ENCODE measurements around the gene PSTPIP1. TPM values are rescaled to one million over a fixed set of nuclear protein-coding genes. Genes with fewer than 3 reads are reported as not detected.
A peak's percentile ranks its signal among the peaks of the same experiment; 100 is the strongest.

PSTPIP1 gene
- total RNA-seq, 1 experiment from 2014 or later, result 1.5 TPM

DNA sequence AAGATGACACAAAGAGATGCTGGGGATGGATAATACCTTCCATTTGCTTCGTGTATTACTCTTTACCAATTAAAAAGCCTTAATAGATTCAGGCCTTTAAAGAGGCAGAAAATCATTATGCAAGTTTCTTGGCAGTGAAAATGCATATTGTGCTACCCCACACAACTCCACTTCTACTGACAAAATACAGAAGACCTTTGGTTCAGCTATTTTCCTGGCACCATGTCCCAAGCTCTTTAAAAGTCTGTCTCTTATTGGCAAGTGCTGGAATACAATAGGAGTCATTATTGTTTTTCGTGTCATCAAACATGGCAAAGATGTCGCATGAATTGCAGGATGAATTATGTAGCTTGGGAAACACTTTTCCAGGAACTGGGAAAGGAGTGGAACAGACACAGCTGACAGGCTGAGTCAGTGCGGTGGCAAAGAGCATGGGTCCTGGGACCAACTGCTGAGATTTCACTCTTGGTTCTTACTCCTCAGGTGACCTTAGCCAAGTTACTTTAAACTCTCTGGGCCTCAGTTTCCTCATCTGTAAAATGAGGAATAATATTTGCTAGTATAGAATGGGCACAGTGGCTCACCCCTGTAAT lies 81.5 kb downstream of the PSTPIP1 start (continued):
- TF ChIP-seq, protein P1, sequence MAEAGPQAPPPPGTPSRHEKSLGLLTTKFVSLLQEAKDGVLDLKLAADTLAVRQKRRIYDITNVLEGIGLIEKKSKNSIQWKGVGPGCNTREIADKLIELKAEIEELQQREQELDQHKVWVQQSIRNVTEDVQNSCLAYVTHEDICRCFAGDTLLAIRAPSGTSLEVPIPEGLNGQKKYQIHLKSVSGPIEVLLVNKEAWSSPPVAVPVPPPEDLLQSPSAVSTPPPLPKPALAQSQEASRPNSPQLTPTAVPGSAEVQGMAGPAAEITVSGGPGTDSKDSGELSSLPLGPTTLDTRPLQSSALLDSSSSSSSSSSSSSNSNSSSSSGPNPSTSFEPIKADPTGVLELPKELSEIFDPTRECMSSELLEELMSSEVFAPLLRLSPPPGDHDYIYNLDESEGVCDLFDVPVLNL (CRISPR knock-in tag; IDR thresholded peaks at IDR 0.05; ENCODE audit: borderline replicate concordance, low read depth), result no peak

DNA sequence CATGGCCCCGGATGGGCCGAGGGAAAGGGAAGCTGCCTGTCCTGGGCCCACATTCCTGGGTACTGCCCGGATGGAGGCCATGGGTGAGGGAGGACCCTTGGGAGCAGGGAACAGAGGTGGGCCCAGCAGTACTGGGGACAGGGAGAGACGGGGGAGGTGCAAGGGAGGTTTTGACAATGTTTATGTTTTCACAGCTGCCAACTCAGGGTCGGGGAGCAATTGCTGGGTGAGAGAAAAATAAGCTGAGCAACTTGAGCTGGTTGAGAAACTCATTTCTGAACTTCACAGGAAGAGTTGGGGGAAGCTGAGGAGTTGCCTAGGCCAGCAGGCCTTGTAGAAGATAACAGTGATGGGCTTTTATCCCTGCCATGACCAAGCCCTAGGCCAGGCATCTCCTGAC lies 87.0 kb downstream of the PSTPIP1 start:
- H3K4me1 Mint-ChIP-seq, result peaks cover 9% of the 10 kb centered on the region
- TF ChIP-seq EMX1 (CRISPR knock-in tag; IDR thresholded peaks at IDR 0.05) (no peak), NR3C1 (CRISPR knock-in tag; conservative IDR thresholded peaks at IDR 0.05; ENCODE audit: low read depth) (no peak), TEAD4 (CRISPR knock-in tag; IDR thresholded peaks at IDR 0.05) (no peak), ZNF416 (CRISPR knock-in tag; IDR thresholded peaks at IDR 0.05) (no peak), MXD4 (CRISPR knock-in tag; IDR thresholded peaks at IDR 0.05; ENCODE audit: borderline replicate concordance) (no peak), CREM (CRISPR knock-in tag; IDR thresholded peaks at IDR 0.05) (no peak), ZNF396 (CRISPR knock-in tag; IDR thresholded peaks at IDR 0.05; ENCODE audit: borderline replicate concordance) (no peak), ZBTB21 (CRISPR knock-in tag; IDR thresholded peaks at IDR 0.05; ENCODE audit: borderline replicate concordance) (no peak)
- TF ChIP-seq, protein P2, sequence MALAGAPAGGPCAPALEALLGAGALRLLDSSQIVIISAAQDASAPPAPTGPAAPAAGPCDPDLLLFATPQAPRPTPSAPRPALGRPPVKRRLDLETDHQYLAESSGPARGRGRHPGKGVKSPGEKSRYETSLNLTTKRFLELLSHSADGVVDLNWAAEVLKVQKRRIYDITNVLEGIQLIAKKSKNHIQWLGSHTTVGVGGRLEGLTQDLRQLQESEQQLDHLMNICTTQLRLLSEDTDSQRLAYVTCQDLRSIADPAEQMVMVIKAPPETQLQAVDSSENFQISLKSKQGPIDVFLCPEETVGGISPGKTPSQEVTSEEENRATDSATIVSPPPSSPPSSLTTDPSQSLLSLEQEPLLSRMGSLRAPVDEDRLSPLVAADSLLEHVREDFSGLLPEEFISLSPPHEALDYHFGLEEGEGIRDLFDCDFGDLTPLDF (CRISPR knock-in tag; IDR thresholded peaks at IDR 0.05), result no peak
- TF ChIP-seq, protein P3, sequence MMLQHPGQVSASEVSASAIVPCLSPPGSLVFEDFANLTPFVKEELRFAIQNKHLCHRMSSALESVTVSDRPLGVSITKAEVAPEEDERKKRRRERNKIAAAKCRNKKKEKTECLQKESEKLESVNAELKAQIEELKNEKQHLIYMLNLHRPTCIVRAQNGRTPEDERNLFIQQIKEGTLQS (CRISPR knock-in tag; conservative IDR thresholded peaks at IDR 0.05), result no peak
- TF ChIP-seq, protein P4, sequence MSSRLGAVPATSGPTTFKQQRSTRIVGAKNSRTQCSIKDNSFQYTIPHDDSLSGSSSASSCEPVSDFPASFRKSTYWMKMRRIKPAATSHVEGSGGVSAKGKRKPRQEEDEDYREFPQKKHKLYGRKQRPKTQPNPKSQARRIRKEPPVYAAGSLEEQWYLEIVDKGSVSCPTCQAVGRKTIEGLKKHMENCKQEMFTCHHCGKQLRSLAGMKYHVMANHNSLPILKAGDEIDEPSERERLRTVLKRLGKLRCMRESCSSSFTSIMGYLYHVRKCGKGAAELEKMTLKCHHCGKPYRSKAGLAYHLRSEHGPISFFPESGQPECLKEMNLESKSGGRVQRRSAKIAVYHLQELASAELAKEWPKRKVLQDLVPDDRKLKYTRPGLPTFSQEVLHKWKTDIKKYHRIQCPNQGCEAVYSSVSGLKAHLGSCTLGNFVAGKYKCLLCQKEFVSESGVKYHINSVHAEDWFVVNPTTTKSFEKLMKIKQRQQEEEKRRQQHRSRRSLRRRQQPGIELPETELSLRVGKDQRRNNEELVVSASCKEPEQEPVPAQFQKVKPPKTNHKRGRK (CRISPR knock-in tag; IDR thresholded peaks at IDR 0.05; ENCODE audit: borderline replicate concordance), result no peak
- TF ChIP-seq, protein P5, sequence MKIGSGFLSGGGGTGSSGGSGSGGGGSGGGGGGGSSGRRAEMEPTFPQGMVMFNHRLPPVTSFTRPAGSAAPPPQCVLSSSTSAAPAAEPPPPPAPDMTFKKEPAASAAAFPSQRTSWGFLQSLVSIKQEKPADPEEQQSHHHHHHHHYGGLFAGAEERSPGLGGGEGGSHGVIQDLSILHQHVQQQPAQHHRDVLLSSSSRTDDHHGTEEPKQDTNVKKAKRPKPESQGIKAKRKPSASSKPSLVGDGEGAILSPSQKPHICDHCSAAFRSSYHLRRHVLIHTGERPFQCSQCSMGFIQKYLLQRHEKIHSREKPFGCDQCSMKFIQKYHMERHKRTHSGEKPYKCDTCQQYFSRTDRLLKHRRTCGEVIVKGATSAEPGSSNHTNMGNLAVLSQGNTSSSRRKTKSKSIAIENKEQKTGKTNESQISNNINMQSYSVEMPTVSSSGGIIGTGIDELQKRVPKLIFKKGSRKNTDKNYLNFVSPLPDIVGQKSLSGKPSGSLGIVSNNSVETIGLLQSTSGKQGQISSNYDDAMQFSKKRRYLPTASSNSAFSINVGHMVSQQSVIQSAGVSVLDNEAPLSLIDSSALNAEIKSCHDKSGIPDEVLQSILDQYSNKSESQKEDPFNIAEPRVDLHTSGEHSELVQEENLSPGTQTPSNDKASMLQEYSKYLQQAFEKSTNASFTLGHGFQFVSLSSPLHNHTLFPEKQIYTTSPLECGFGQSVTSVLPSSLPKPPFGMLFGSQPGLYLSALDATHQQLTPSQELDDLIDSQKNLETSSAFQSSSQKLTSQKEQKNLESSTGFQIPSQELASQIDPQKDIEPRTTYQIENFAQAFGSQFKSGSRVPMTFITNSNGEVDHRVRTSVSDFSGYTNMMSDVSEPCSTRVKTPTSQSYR (CRISPR knock-in tag; IDR thresholded peaks at IDR 0.05), result no peak
- DNase-seq (ENCODE audit: low spot score) (no peak), ATAC-seq (no peak)
- H3K4me3 Mint-ChIP-seq, result no peak overlapping the region
- no peak overlapping the region for H3K27ac Mint-ChIP-seq
- CTCF ChIA-PET, result interaction anchor here (1.0 to 1.3 kb wide), 2 partner anchors 25 to 47 kb away, joined by 3 read pairs; no protein-coding TSS in a partner anchor
- H3K27me3 Mint-ChIP-seq (ENCODE audit: low read depth), result peaks cover 23% of the 10 kb centered on the region
- H3K36me3 Mint-ChIP-seq, result no peaks in the 10 kb centered on the region
- POLR2A ChIA-PET, result no interaction called here
- peaks cover 3% of the 10 kb centered on the region; the same call in 1 of the 2 replicates for H3K9me3 Mint-ChIP-seq

DNA sequence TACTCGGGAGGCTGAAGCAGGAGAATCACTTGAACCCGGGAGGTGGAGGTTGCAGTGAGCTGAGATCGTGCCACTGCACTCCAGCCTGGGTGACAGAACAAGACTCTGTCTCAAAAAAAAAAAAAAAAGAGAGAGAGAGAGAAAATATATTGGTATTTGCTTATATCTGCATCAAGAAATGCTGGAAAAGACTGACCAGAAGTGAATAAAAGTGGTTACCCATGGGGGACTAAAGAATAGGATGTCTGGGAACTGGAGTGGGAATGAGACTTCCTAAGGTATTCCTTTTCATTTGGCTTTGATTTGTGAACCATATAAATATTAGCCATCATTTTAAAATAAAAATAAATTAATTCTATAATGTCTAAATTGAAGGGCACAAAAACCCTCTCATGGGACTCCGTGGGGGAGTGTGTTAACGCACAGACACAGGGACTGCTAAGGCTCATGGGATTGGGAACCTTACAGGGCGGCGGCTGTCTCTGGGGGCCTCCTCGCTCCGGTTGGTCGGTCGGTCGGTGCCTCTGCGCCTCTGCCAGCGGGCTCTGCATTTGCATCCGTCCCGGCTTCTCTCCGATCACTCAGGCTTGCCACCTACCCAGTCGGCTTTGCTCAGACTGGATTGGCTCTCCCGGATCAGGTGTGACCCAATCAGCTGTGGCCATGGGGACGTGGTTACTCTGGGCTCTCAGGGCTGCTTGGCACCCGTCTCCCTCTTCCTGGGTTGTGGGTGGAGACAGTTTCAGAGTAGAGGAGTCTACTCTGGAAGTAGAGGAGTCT lies 88.6 kb downstream of the PSTPIP1 start:
- Mint-ChIP-seq H3K4me3 (peak overlapping the region; percentile 43), H3K9me3 (no peaks in the 10 kb centered on the region), H3K27me3 (ENCODE audit: low read depth) (peaks cover 23% of the 10 kb centered on the region), H3K4me1 (peaks cover 9% of the 10 kb centered on the region), H3K36me3 (no peaks in the 10 kb centered on the region), H3K27ac (no peak overlapping the region)
- DNase-seq (ENCODE audit: low spot score), result peak; percentile 75
- peak; percentile 99 for ATAC-seq
- CTCF ChIA-PET, result interaction anchor here (0.7 to 1.3 kb wide), 4 partner anchors 24 to 460 kb away, joined by 3 to 5 read pairs (median 4); no protein-coding TSS in a partner anchor
- POLR2A ChIA-PET, result no interaction called here
- TF ChIP-seq, protein P6, sequence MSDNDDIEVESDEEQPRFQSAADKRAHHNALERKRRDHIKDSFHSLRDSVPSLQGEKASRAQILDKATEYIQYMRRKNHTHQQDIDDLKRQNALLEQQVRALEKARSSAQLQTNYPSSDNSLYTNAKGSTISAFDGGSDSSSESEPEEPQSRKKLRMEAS (CRISPR knock-in tag; IDR thresholded peaks at IDR 0.05), result peak; percentile 65; the same call in 1 of the 2 replicates
- TF ChIP-seq ZNF121 (CRISPR knock-in tag; IDR thresholded peaks at IDR 0.05) (no peak), GTF2I (CRISPR knock-in tag; conservative IDR thresholded peaks at IDR 0.05) (no peak)
- TF ChIP-seq, protein P7, sequence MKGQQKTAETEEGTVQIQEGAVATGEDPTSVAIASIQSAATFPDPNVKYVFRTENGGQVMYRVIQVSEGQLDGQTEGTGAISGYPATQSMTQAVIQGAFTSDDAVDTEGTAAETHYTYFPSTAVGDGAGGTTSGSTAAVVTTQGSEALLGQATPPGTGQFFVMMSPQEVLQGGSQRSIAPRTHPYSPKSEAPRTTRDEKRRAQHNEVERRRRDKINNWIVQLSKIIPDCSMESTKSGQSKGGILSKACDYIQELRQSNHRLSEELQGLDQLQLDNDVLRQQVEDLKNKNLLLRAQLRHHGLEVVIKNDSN (CRISPR knock-in tag; IDR thresholded peaks at IDR 0.05), result peak; percentile 61; the same call in 1 of the 2 replicates
- TF ChIP-seq, protein P8, sequence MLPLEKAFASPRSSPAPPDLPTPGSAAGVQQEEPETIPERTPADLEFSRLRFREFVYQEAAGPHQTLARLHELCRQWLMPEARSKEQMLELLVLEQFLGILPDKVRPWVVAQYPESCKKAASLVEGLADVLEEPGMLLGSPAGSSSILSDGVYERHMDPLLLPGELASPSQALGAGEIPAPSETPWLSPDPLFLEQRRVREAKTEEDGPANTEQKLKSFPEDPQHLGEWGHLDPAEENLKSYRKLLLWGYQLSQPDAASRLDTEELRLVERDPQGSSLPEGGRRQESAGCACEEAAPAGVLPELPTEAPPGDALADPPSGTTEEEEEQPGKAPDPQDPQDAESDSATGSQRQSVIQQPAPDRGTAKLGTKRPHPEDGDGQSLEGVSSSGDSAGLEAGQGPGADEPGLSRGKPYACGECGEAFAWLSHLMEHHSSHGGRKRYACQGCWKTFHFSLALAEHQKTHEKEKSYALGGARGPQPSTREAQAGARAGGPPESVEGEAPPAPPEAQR (CRISPR knock-in tag; IDR thresholded peaks at IDR 0.05), result no peak
- TF ChIP-seq, protein P9, sequence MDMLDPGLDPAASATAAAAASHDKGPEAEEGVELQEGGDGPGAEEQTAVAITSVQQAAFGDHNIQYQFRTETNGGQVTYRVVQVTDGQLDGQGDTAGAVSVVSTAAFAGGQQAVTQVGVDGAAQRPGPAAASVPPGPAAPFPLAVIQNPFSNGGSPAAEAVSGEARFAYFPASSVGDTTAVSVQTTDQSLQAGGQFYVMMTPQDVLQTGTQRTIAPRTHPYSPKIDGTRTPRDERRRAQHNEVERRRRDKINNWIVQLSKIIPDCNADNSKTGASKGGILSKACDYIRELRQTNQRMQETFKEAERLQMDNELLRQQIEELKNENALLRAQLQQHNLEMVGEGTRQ (CRISPR knock-in tag; IDR thresholded peaks at IDR 0.05), result peak; percentile 70

Data from WTC11 (cell line).